OCI-LY1 (cell line): ENCODE results near the gene SMPD3.

Source experiments
- EZH2 ChIP-seq: fragments of 200-600 bp; sonication (generic), shearing (Covaris generic); IDR thresholded peaks from 2 replicates; pipeline ENCODE4 v1.8.0; 2017; ENCODE audit warnings: borderline replicate concordance, mixed run types, mild to moderate bottlenecking, antibody characterized with exemption, low read length, moderate library complexity, mixed read lengths
- TF ChIP-seq, protein P1 (sequence below): fragments of 200-600 bp; sonication (generic), shearing (Covaris generic); IDR thresholded peaks from 2 replicates; pipeline ENCODE4 v1.5.1; 2017; ENCODE audit warnings: mild to moderate bottlenecking, antibody characterized with exemption, low read length, moderate library complexity, mixed read lengths

DNA sequence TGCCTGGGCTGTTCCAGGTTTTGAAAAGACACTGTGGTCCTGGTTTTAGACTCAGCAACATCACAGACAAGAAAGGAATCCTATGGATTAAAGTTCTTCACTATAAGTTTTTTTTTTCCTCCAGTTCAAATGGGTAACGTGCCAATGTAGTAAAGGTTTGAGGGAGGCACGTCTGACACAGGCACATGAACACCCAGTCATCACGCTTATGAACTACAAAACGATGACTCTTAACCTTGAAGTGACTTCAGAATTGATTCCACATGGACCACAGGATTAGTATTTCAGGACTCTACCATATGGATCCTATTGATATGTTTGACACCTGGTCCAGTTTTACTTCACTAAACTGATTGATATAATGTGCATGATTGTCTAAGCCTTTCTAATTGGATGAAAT lies 135.2 kb downstream of the SMPD3 start:
- TF ChIP-seq, protein P1, sequence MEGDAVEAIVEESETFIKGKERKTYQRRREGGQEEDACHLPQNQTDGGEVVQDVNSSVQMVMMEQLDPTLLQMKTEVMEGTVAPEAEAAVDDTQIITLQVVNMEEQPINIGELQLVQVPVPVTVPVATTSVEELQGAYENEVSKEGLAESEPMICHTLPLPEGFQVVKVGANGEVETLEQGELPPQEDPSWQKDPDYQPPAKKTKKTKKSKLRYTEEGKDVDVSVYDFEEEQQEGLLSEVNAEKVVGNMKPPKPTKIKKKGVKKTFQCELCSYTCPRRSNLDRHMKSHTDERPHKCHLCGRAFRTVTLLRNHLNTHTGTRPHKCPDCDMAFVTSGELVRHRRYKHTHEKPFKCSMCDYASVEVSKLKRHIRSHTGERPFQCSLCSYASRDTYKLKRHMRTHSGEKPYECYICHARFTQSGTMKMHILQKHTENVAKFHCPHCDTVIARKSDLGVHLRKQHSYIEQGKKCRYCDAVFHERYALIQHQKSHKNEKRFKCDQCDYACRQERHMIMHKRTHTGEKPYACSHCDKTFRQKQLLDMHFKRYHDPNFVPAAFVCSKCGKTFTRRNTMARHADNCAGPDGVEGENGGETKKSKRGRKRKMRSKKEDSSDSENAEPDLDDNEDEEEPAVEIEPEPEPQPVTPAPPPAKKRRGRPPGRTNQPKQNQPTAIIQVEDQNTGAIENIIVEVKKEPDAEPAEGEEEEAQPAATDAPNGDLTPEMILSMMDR, result no peak
- TF ChIP-seq EZH2, result no peak
